ENCODE data around the gene MICU1.
"Not testable (repeated sequence)": the region's sequence is repeated elsewhere in the genome, so short reads cannot be mapped to it uniquely, and the experiment has no call there.

The MICU1 gene

GRCh38 chr10:72386916-72387586 lies 238.8 kb downstream of the MICU1 start:
- no peaks in the 10 kb centered on the region for H3K36me3 ChIP-seq (ENCODE audit: control insufficient read depth, insufficient read depth, low read length)
- no peaks in the 10 kb centered on the region for H3K27me3 ChIP-seq (ENCODE audit: control insufficient read depth, insufficient read depth, low read length)
- no peak overlapping the region for H3K9ac ChIP-seq (ENCODE audit: low read length)
- no peaks in the 10 kb centered on the region for H3K4me1 ChIP-seq (ENCODE audit: control insufficient read depth, insufficient read depth, low read length)
- no peak overlapping the region for H3K4me3 ChIP-seq (ENCODE audit: low read length)
- H3K27ac ChIP-seq (ENCODE audit: low read depth, low read length), result no peak overlapping the region

GRCh38 chr10:72385724-72386123 lies 240.2 kb downstream of the MICU1 start:
- H3K4me1 ChIP-seq (ENCODE audit: control insufficient read depth, insufficient read depth, low read length), result no peaks in the 10 kb centered on the region
- H3K36me3 ChIP-seq (ENCODE audit: control insufficient read depth, insufficient read depth, low read length), result no peaks in the 10 kb centered on the region
- H3K27ac ChIP-seq (ENCODE audit: low read depth, low read length), result no peak overlapping the region
- no peak overlapping the region for H3K9ac ChIP-seq (ENCODE audit: low read length)
- H3K27me3 ChIP-seq (ENCODE audit: control insufficient read depth, insufficient read depth, low read length), result no peaks in the 10 kb centered on the region
- H3K4me3 ChIP-seq (ENCODE audit: low read length), result no peak overlapping the region

GRCh38 chr10:72384982-72385381 lies 240.9 kb downstream of the MICU1 start:
- not testable (repeated sequence) for H3K36me3 ChIP-seq (ENCODE audit: control insufficient read depth, insufficient read depth, low read length); H3K4me1 ChIP-seq (ENCODE audit: control insufficient read depth, insufficient read depth, low read length); H3K27ac ChIP-seq (ENCODE audit: low read depth, low read length); H3K4me3 ChIP-seq (ENCODE audit: low read length); H3K9ac ChIP-seq (ENCODE audit: low read length); H3K27me3 ChIP-seq (ENCODE audit: control insufficient read depth, insufficient read depth, low read length)

GRCh38 chr10:72379776-72380175 lies 246.1 kb downstream of the MICU1 start:
- Histone ChIP-seq H3K27me3 (ENCODE audit: control insufficient read depth, insufficient read depth, low read length) (no peaks in the 10 kb centered on the region), H3K36me3 (ENCODE audit: control insufficient read depth, insufficient read depth, low read length) (no peaks in the 10 kb centered on the region), H3K4me3 (ENCODE audit: low read length) (no peak overlapping the region), H3K27ac (ENCODE audit: low read depth, low read length) (no peak overlapping the region), H3K9ac (ENCODE audit: low read length) (no peak overlapping the region), H3K4me1 (ENCODE audit: control insufficient read depth, insufficient read depth, low read length) (no peaks in the 10 kb centered on the region)

GRCh38 chr10:72379062-72379461 lies 246.8 kb downstream of the MICU1 start:
- no peak overlapping the region for H3K27ac ChIP-seq (ENCODE audit: low read depth, low read length)
- H3K27me3 ChIP-seq (ENCODE audit: control insufficient read depth, insufficient read depth, low read length), result no peaks in the 10 kb centered on the region
- no peak overlapping the region for H3K4me3 ChIP-seq (ENCODE audit: low read length)
- no peak overlapping the region for H3K9ac ChIP-seq (ENCODE audit: low read length)
- H3K36me3 ChIP-seq (ENCODE audit: control insufficient read depth, insufficient read depth, low read length), result no peaks in the 10 kb centered on the region
- no peaks in the 10 kb centered on the region for H3K4me1 ChIP-seq (ENCODE audit: control insufficient read depth, insufficient read depth, low read length)

GRCh38 chr10:72375585-72375984 lies 250.3 kb downstream of the MICU1 start:
- H3K27me3 ChIP-seq (ENCODE audit: control insufficient read depth, insufficient read depth, low read length), result no peaks in the 10 kb centered on the region
- peaks cover 3% of the 10 kb centered on the region for H3K36me3 ChIP-seq (ENCODE audit: control insufficient read depth, insufficient read depth, low read length)
- H3K27ac ChIP-seq (ENCODE audit: low read depth, low read length), result no peak overlapping the region
- no peaks in the 10 kb centered on the region for H3K4me1 ChIP-seq (ENCODE audit: control insufficient read depth, insufficient read depth, low read length)
- H3K4me3 ChIP-seq (ENCODE audit: low read length), result no peak overlapping the region
- H3K9ac ChIP-seq (ENCODE audit: low read length), result no peak overlapping the region

- no peak overlapping the region for H3K4me3 ChIP-seq (ENCODE audit: low read length)
- no peaks in the 10 kb centered on the region for H3K4me1 ChIP-seq (ENCODE audit: control insufficient read depth, insufficient read depth, low read length)
- H3K36me3 ChIP-seq (ENCODE audit: control insufficient read depth, insufficient read depth, low read length), result peaks cover 3% of the 10 kb centered on the region
- H3K27ac ChIP-seq (ENCODE audit: low read depth, low read length), result no peak overlapping the region
- no peak overlapping the region for H3K9ac ChIP-seq (ENCODE audit: low read length)
- no peaks in the 10 kb centered on the region for H3K27me3 ChIP-seq (ENCODE audit: control insufficient read depth, insufficient read depth, low read length)
Measured at GRCh38 chr10:72375173-72375572, 250.7 kb downstream of the MICU1 start.

- no peak overlapping the region for H3K4me3 ChIP-seq (ENCODE audit: low read length)
- H3K36me3 ChIP-seq (ENCODE audit: control insufficient read depth, insufficient read depth, low read length), result peaks cover 8% of the 10 kb centered on the region
- no peaks in the 10 kb centered on the region for H3K4me1 ChIP-seq (ENCODE audit: control insufficient read depth, insufficient read depth, low read length)
- H3K9ac ChIP-seq (ENCODE audit: low read length), result no peak overlapping the region
- H3K27ac ChIP-seq (ENCODE audit: low read depth, low read length), result no peak overlapping the region
- no peaks in the 10 kb centered on the region for H3K27me3 ChIP-seq (ENCODE audit: control insufficient read depth, insufficient read depth, low read length)
Measured at GRCh38 chr10:72370201-72370722, 255.6 kb downstream of the MICU1 start.

- no peaks in the 10 kb centered on the region for H3K27me3 ChIP-seq (ENCODE audit: control insufficient read depth, insufficient read depth, low read length)
- no peak overlapping the region for H3K9ac ChIP-seq (ENCODE audit: low read length)
- no peaks in the 10 kb centered on the region for H3K4me1 ChIP-seq (ENCODE audit: control insufficient read depth, insufficient read depth, low read length)
- no peak overlapping the region for H3K4me3 ChIP-seq (ENCODE audit: low read length)
- peaks cover 8% of the 10 kb centered on the region for H3K36me3 ChIP-seq (ENCODE audit: control insufficient read depth, insufficient read depth, low read length)
- H3K27ac ChIP-seq (ENCODE audit: low read depth, low read length), result no peak overlapping the region
Measured at GRCh38 chr10:72367301-72367960, 258.4 kb downstream of the MICU1 start.

- Histone ChIP-seq H3K9ac (ENCODE audit: low read length) (no peak overlapping the region), H3K36me3 (ENCODE audit: control insufficient read depth, insufficient read depth, low read length) (peaks cover 6% of the 10 kb centered on the region), H3K27me3 (ENCODE audit: control insufficient read depth, insufficient read depth, low read length) (no peaks in the 10 kb centered on the region), H3K27ac (ENCODE audit: low read depth, low read length) (no peak overlapping the region), H3K4me1 (ENCODE audit: control insufficient read depth, insufficient read depth, low read length) (no peaks in the 10 kb centered on the region), H3K4me3 (ENCODE audit: low read length) (no peak overlapping the region)
Measured at GRCh38 chr10:72365106-72365895, 260.6 kb downstream of the MICU1 start.

GRCh38 chr10:72364239-72364777 lies 261.6 kb downstream of the MICU1 start:
- Histone ChIP-seq H3K36me3 (ENCODE audit: control insufficient read depth, insufficient read depth, low read length) (peaks cover 6% of the 10 kb centered on the region), H3K27ac (ENCODE audit: low read depth, low read length) (no peak overlapping the region), H3K4me3 (ENCODE audit: low read length) (peak overlapping the region; percentile 5), H3K4me1 (ENCODE audit: control insufficient read depth, insufficient read depth, low read length) (no peaks in the 10 kb centered on the region), H3K9ac (ENCODE audit: low read length) (no peak overlapping the region), H3K27me3 (ENCODE audit: control insufficient read depth, insufficient read depth, low read length) (no peaks in the 10 kb centered on the region)

GRCh38 chr10:72356987-72357386 lies 268.9 kb downstream of the MICU1 start:
- Histone ChIP-seq H3K27ac (ENCODE audit: low read depth, low read length) (no peak overlapping the region), H3K36me3 (ENCODE audit: control insufficient read depth, insufficient read depth, low read length) (peaks cover 2% of the 10 kb centered on the region), H3K4me1 (ENCODE audit: control insufficient read depth, insufficient read depth, low read length) (peaks cover 8% of the 10 kb centered on the region), H3K4me3 (ENCODE audit: low read length) (no peak overlapping the region), H3K27me3 (ENCODE audit: control insufficient read depth, insufficient read depth, low read length) (no peaks in the 10 kb centered on the region), H3K9ac (ENCODE audit: low read length) (no peak overlapping the region)

Data from rectal smooth muscle tissue (tissue), 1 donor.